DMS153 (cell line): ENCODE results near the gene BGN.

Experiments
- DNase-seq: peaks from one replicate; lab custom pipeline; 2025; lab: John Stamatoyannopoulos, UW

BGN gene

GRCh38 chrX:153485396-153486080 is 9.2 kb upstream of the BGN start:
- no peak for DNase-seq

- no peak for DNase-seq
Observed at GRCh38 chrX:153486171-153486570, 8.6 kb upstream of the BGN start.

GRCh38 chrX:153487590-153488071 is 7.1 kb upstream of the BGN start:
- no peak for DNase-seq

GRCh38 chrX:153488231-153488914 is 6.4 kb upstream of the BGN start:
- no peak for DNase-seq

GRCh38 chrX:153490217-153490930 is 4.4 kb upstream of the BGN start:
- DNase-seq: no peak

GRCh38 chrX:153491351-153491914 is 3.3 kb upstream of the BGN start:
- no peak for DNase-seq

- no peak for DNase-seq
Observed at GRCh38 chrX:153491918-153492317, 2.9 kb upstream of the BGN start.

GRCh38 chrX:153492543-153492942 is 2.2 kb upstream of the BGN start:
- DNase-seq: no peak

GRCh38 chrX:153493085-153493484 is 1.7 kb upstream of the BGN start:
- no peak for DNase-seq

GRCh38 chrX:153494061-153494460 is 719 bp upstream of the BGN start:
- DNase-seq: no peak

GRCh38 chrX:153495362-153495751 is 577 bp downstream of the BGN start:
- no peak for DNase-seq

- DNase-seq: no peak
Observed at GRCh38 chrX:153495903-153496589, 1.3 kb downstream of the BGN start.

GRCh38 chrX:153496590-153496959 is 1.8 kb downstream of the BGN start:
- no peak for DNase-seq

- DNase-seq: no peak
Observed at GRCh38 chrX:153498453-153498852, 3.7 kb downstream of the BGN start.

- no peak for DNase-seq
Observed at GRCh38 chrX:153499341-153499740, 4.6 kb downstream of the BGN start.

GRCh38 chrX:153499876-153500275 is 5.1 kb downstream of the BGN start:
- no peak for DNase-seq

- DNase-seq: no peak
Observed at GRCh38 chrX:153500676-153501280, 6.0 kb downstream of the BGN start.

- no peak for DNase-seq
Observed at GRCh38 chrX:153501530-153501929, 6.8 kb downstream of the BGN start.

GRCh38 chrX:153502131-153502530 is 7.4 kb downstream of the BGN start:
- no peak for DNase-seq

GRCh38 chrX:153502796-153503195 is 8.0 kb downstream of the BGN start:
- DNase-seq: no peak

GRCh38 chrX:153504445-153505016 is 9.8 kb downstream of the BGN start:
- DNase-seq: no peak
